Prostate gland (tissue), 2 donors: ENCODE results near the gene NUS1. TPM values are rescaled to one million over a fixed set of nuclear protein-coding genes. Genes with fewer than 3 reads are reported as not detected.
"Not testable (repeated sequence)": the region's sequence is repeated elsewhere in the genome, so short reads cannot be mapped to it uniquely, and the experiment has no call there.

Source experiments
- DNase-seq: peaks from one replicate; pipeline ENCODE4 v3.0.0-alpha.2; 2019; ENCODE audit warnings: low spot score
- H3K27ac ChIP-seq, 2 donors: fragments of 200-600 bp; sonication (generic); 2 replicates each; pipeline ENCODE4 v1.5.1; 2017 to 2019
- H3K27me3 ChIP-seq: fragments of 200-600 bp; sonication (generic); replicated peaks from 2 replicates; pipeline ENCODE4 v1.5.1; 2019; ENCODE audit not compliant: insufficient read depth
- H3K36me3 ChIP-seq, 2 donors: fragments of 200-600 bp; sonication (generic); 1 replicate in 1 of 2; 2 replicates in 1 of 2; pipeline versions ENCODE4 v1.5.1 to v1.8.1; 2017 to 2019
- H3K4me1 ChIP-seq: fragments of 200-600 bp; sonication (generic); replicated peaks from 2 replicates; pipeline ENCODE4 v1.5.1; 2019
- H3K4me3 ChIP-seq, 2 donors: fragments of 200-600 bp; sonication (generic); 2 replicates each; pipeline ENCODE4 v1.5.1; 2017 to 2019
- H3K9me3 ChIP-seq: fragments of 200-600 bp; sonication (generic); 2 replicates; pipeline ENCODE4 v1.5.1; 2017
- CTCF ChIP-seq, 4 experiments: fragments of 200-600 bp in 2 of 4; fragments of 450-650 bp in 2 of 4; sonication (generic) in 2 of 4; IDR thresholded peaks; 1 replicate in 3 of 4; 2 replicates in 1 of 4; pipeline ENCODE4 v1.5.1; 2016 to 2019; ENCODE audit warnings: antibody characterized with exemption in 4 of 4, mild to moderate bottlenecking in 2 of 4, moderate library complexity in 2 of 4
- POLR2A ChIP-seq: fragments of 450-650 bp; IDR thresholded peaks from one replicate; pipeline ENCODE4 v1.6.1; 2016; ENCODE audit warnings: antibody characterized with exemption, mild to moderate bottlenecking
- POLR2AphosphoS5 ChIP-seq: sonication (generic); formaldehyde crosslinking; IDR thresholded peaks from one replicate; pipeline ENCODE4 v1.6.1; 2017; ENCODE audit warnings: antibody characterized with exemption
- WGBS: methylation state at CpG from one replicate; pipeline ENCODE4 v1.1.5; 2018; 5-methylcytosine and 5-hydroxymethylcytosine counted together
- intact Hi-C: fragments of 100-400 bp; cut with DNase I; formaldehyde crosslinking; loops from one replicate; pipeline ENCODE4 v1.14.2; 2022
- total RNA-seq, 2 donors: library from RNA; depleted of rRNA; stranded (reverse); fragments of >200 nt; gene quantifications; one replicate each; pipeline ENCODE4 v1.1.0, GENCODE V29; 2016

NUS1 gene
- total RNA-seq, 2 donors from 2014 or later: 17.5 to 26.1 TPM

- intact Hi-C loops: no loop called here
- Histone ChIP-seq H3K4me3 (no peak overlapping the region), H3K27ac (no peak overlapping the region), H3K36me3 (no peaks in the 10 kb centered on the region), H3K9me3 (no peaks in the 10 kb centered on the region), H3K27me3 (no peaks in the 10 kb centered on the region), H3K4me1 (no peaks in the 10 kb centered on the region)
- no peak for TF ChIP-seq CTCF (IDR thresholded peaks at IDR 0.05)
- no peak for TF ChIP-seq POLR2A
- TF ChIP-seq POLR2AphosphoS5: no peak
- DNase-seq: no peak
- 48% methylated on average over 4 of the region's 4 CpGs for WGBS
These were observed 64.6 kb downstream of the NUS1 start for GRCh38 chr6:117739869-117740268.

- intact Hi-C loops: no loop called here
- no peak for DNase-seq
- Histone ChIP-seq H3K27ac (no peak overlapping the region), H3K36me3 (no peaks in the 10 kb centered on the region), H3K27me3 (no peaks in the 10 kb centered on the region), H3K4me3 (no peak overlapping the region), H3K4me1 (no peaks in the 10 kb centered on the region), H3K9me3 (no peaks in the 10 kb centered on the region)
- TF ChIP-seq CTCF (IDR thresholded peaks at IDR 0.05) (no peak), POLR2A (no peak), POLR2AphosphoS5 (no peak)
- 23% methylated on average over 2 of the region's 2 CpGs for WGBS
These were observed 65.3 kb downstream of the NUS1 start for GRCh38 chr6:117740605-117741004.

- 94% methylated on average over 25 of the region's 25 CpGs for WGBS
- DNase-seq, intact Hi-C loops: not testable (repeated sequence)
These were observed 75.4 kb downstream of the NUS1 start for GRCh38 chr6:117750675-117751074.

More at GRCh38 chr6:117750675-117751074, 75.4 kb downstream of the NUS1 start:
- H3K36me3 ChIP-seq, H3K27me3 ChIP-seq, H3K9me3 ChIP-seq, H3K4me3 ChIP-seq, H3K27ac ChIP-seq, H3K4me1 ChIP-seq: not testable (repeated sequence)

Other genes starting within 250 kb of the NUS1 start
- gene ROS1, start 249.5 kb upstream of the NUS1 start, total RNA-seq: under 1 TPM; 0.23 to 0.34 TPM
- 10 to 100 TPM in 1 of 2 donors, 1 to 10 TPM in 1; 8.8 to 17.6 TPM for gene DCBLD1, start 192.8 kb upstream of the NUS1 start, total RNA-seq
- 10 to 100 TPM; 20.2 to 24.2 TPM for gene GOPC, start 73.0 kb upstream of the NUS1 start, total RNA-seq
- 1 to 10 TPM; 1.5 to 2.1 TPM for gene SLC35F1, start 231.8 kb downstream of the NUS1 start, total RNA-seq